HuH-7 (cell line): Measurements from ENCODE around the gene ETNPPL.

Experiments used
- DNase-seq: peaks from one replicate; pipeline ENCODE4 v3.0.0; 2011; ENCODE audit warnings: low spot score

ETNPPL gene

DNA sequence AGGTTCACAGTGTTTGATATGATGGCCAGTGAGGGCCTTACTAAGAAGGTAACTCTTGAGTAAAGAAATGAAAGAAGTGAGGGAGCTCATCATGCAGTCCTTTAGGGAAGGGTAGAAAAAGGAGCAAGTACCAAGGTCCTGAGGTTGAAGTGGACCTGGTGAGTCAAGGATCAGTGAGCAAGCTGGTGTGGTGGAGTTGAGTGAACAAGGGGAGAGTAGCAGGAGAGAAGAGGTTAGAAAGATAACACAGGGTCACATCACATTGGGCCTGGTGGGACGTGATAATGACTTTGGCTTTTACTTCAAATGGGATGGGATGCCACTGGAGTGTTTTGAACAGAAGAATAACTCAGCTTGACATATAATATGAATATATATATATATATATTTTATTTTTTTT is 67.8 kb downstream of the ETNPPL start:
- no peak for DNase-seq

DNA sequence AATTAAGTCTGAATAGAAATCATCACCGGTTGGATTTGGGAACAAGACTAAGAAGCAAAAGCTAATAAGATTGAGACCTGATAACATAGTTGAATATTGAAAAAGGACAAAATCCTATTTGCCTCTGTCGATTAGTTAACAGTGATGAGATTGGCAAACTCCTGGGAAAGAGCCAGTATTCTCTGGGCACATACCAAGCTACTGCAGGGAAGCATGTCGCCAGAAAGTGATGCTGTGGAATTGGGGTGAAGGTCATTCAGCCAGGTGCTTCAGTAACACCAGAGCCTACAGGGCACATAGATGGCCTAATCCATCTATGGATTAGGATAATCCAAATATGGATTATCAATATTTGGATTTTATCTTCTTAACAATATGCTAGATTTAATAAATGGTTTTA is 68.4 kb downstream of the ETNPPL start:
- DNase-seq = no peak

DNA sequence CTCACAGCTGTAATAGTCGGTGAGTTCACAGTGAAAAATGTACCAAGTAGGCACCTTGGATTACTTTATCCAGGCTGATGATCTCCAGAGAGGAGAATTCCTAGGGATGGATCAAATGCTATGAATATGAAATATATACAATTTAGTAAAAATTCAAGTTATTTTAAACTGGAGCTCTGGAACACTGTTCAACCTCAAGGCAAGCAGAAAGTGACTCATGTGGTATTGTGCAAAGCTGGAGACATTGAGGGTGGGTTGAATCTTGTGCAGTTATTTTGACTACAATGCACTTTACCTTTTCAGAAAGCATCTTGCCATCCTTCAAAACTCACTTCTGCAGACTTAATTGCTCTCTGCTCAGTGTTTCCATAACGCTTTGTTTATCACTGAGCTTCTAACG is 69.0 kb downstream of the ETNPPL start:
- DNase-seq = no peak

DNA sequence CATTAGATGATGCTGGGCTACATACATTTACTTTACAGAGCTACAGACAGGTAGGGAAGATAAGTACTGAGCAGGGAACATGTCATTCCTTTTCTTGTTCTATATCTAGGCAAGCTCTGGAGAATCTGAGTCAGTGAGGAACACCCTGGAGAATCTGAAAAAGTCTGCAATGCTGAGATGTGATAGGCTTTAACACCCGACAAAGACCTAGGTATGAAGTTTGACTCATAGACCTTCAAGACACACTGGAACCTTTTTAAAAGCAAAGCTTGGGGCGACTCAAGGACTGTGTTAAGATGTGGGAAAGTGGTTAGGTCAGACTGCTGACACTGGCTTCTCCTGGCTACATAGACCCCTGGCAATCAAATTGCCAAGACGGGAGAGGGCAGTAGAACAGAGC is 69.6 kb downstream of the ETNPPL start:
- no peak for DNase-seq
